ENCODE data around the gene ALG1.
"Not testable (repeated sequence)": the region's sequence is repeated elsewhere in the genome, so short reads cannot be mapped to it uniquely, and the experiment has no call there.

Gene ALG1

GRCh38 chr16:5034167-5034523, 37.5 kb upstream of the ALG1 start:
- no peak for TF ChIP-seq CTCF (IDR thresholded peaks at IDR 0.05; ENCODE audit: low read depth, low read length)
- H3K4me3 ChIP-seq (ENCODE audit: low read depth, low read length) = peak overlapping the region; percentile 76

GRCh38 chr16:5035909-5036227, 35.8 kb upstream of the ALG1 start:
- H3K4me3 ChIP-seq (ENCODE audit: low read depth, low read length) = no peak overlapping the region
- no peak for TF ChIP-seq CTCF (IDR thresholded peaks at IDR 0.05; ENCODE audit: low read depth, low read length)

GRCh38 chr16:5036228-5037156, 35.2 kb upstream of the ALG1 start:
- no peak overlapping the region for H3K4me3 ChIP-seq (ENCODE audit: low read depth, low read length)
- no peak for TF ChIP-seq CTCF (IDR thresholded peaks at IDR 0.05; ENCODE audit: low read depth, low read length)

GRCh38 chr16:5040451-5040850, 31.2 kb upstream of the ALG1 start:
- TF ChIP-seq CTCF (IDR thresholded peaks at IDR 0.05; ENCODE audit: low read depth, low read length) = no peak
- no peak overlapping the region for H3K4me3 ChIP-seq (ENCODE audit: low read depth, low read length)

GRCh38 chr16:5041600-5042133, 30.0 kb upstream of the ALG1 start:
- no peak for TF ChIP-seq CTCF (IDR thresholded peaks at IDR 0.05; ENCODE audit: low read depth, low read length)
- no peak overlapping the region for H3K4me3 ChIP-seq (ENCODE audit: low read depth, low read length)

- TF ChIP-seq CTCF (IDR thresholded peaks at IDR 0.05; ENCODE audit: low read depth, low read length) = no peak
Observed at GRCh38 chr16:5042574-5043171, 29.0 kb upstream of the ALG1 start.

GRCh38 chr16:5044011-5044540, 27.6 kb upstream of the ALG1 start:
- TF ChIP-seq CTCF (IDR thresholded peaks at IDR 0.05; ENCODE audit: low read depth, low read length) = no peak
- no peak overlapping the region for H3K4me3 ChIP-seq (ENCODE audit: low read depth, low read length)

More at GRCh38 chr16:5042574-5043171, 29.0 kb upstream of the ALG1 start:
- H3K4me3 ChIP-seq (ENCODE audit: low read depth, low read length) = no peak overlapping the region

- not testable (repeated sequence) for H3K4me3 ChIP-seq (ENCODE audit: low read depth, low read length)
Observed at GRCh38 chr16:5044581-5044980, 27.1 kb upstream of the ALG1 start.

All from WI38 (cell line).